Astrocyte of the spinal cord (primary cell): ENCODE measurements around the gene MAST4.
A peak's percentile ranks its signal among the peaks of the same experiment; 100 is the strongest.

ENCODE experiments used
- DNase-seq: peaks from one replicate; pipeline ENCODE4 v3.0.0; 2011; ENCODE audit warnings: low read depth, low spot score
- H3K4me3 ChIP-seq: 2 replicates; pipeline ENCODE4 v1.5.1; 2011; ENCODE audit warnings: low read depth, mild to moderate bottlenecking, low read length, moderate library complexity
- CTCF ChIP-seq: IDR thresholded peaks from 2 replicates; pipeline ENCODE4 v1.5.1; 2012; ENCODE audit warnings: low read depth, mild to moderate bottlenecking, low read length, inconsistent platforms
- in situ Hi-C: cut with HindIII; loops from 2 replicates; pipeline ENCODE4 v1.10.0; 2017; ENCODE audit warnings: low sequenced_read_pairs

Gene MAST4

GRCh38 chr5:66757219-66757833 lies 161.1 kb downstream of the MAST4 start:
- DNase-seq: peak; percentile 77

GRCh38 chr5:66757834-66758371 lies 161.7 kb downstream of the MAST4 start:
- in situ Hi-C loops: no loop called here
- TF ChIP-seq CTCF: no peak
- no peak for DNase-seq
- no peak overlapping the region for H3K4me3 ChIP-seq

More at GRCh38 chr5:66757219-66757833, 161.1 kb downstream of the MAST4 start:
- in situ Hi-C loops: no loop called here
- TF ChIP-seq CTCF: peak; percentile 42
- H3K4me3 ChIP-seq: no peak overlapping the region

GRCh38 chr5:66769030-66769733 lies 173.0 kb downstream of the MAST4 start:
- TF ChIP-seq CTCF: no peak
- no peak overlapping the region for H3K4me3 ChIP-seq
- DNase-seq: no peak
- in situ Hi-C loops: no loop called here

GRCh38 chr5:66769839-66770617 lies 173.8 kb downstream of the MAST4 start:
- in situ Hi-C loops: no loop called here
- H3K4me3 ChIP-seq: no peak overlapping the region
- TF ChIP-seq CTCF: peak; percentile 38
- peak; percentile 5 for DNase-seq

GRCh38 chr5:66777868-66778267 lies 181.7 kb downstream of the MAST4 start:
- in situ Hi-C loops: no loop called here
- H3K4me3 ChIP-seq: no peak overlapping the region
- DNase-seq: no peak
- TF ChIP-seq CTCF: no peak

- no peak overlapping the region for H3K4me3 ChIP-seq
- DNase-seq: no peak
- no peak for TF ChIP-seq CTCF
- in situ Hi-C loops: no loop called here
These were observed 183.3 kb downstream of the MAST4 start for GRCh38 chr5:66779528-66779927.
